Effector memory CD8-positive, alpha-beta T cell (primary cell): ENCODE data around the gene LIMK2.
A peak's percentile ranks its signal among the peaks of the same experiment; 100 is the strongest.
"Not testable (repeated sequence)": the region's sequence is repeated elsewhere in the genome, so short reads cannot be mapped to it uniquely, and the experiment has no call there.

Experiments used
- ATAC-seq: fragments of 150-1000 bp; cut with Tn5 transposase; replicated peaks from 2 replicates; pipeline ENCODE4 v1.10.0; 2021; ENCODE audit warnings: mild to moderate bottlenecking, moderate library complexity
- DNase-seq, 3 experiments: peaks; one replicate each; pipeline ENCODE4 v3.0.0; 2021
- H3K27ac Mint-ChIP-seq, 2 donors: one replicate each; pipeline ENCODE4 v1.8.0; 2022; ENCODE audit warnings: mild to moderate bottlenecking in 2 of 2, mixed read lengths in 2 of 2, moderate library complexity in 2 of 2
- H3K27me3 Mint-ChIP-seq, 2 donors: one replicate each; pipeline ENCODE4 v1.8.0; 2022; ENCODE audit warnings: mixed read lengths in 2 of 2
- H3K36me3 Mint-ChIP-seq: one replicate; pipeline ENCODE4 v1.8.0; 2022; ENCODE audit warnings: mild to moderate bottlenecking, moderate library complexity, mixed read lengths; ENCODE audit not compliant: insufficient read depth
- H3K4me1 Mint-ChIP-seq, 2 donors: one replicate each; pipeline ENCODE4 v1.8.0; 2022; ENCODE audit warnings: low read depth in 2 of 2, mixed read lengths in 2 of 2
- H3K4me3 Mint-ChIP-seq, 2 donors: one replicate each; pipeline ENCODE4 v1.8.0; 2022; ENCODE audit warnings: mild to moderate bottlenecking in 2 of 2, mixed read lengths in 2 of 2, moderate library complexity in 2 of 2
- H3K9me3 Mint-ChIP-seq, 2 donors: one replicate each; pipeline ENCODE4 v1.8.0; 2022; ENCODE audit warnings: mixed read lengths in 2 of 2

LIMK2 gene

DNA sequence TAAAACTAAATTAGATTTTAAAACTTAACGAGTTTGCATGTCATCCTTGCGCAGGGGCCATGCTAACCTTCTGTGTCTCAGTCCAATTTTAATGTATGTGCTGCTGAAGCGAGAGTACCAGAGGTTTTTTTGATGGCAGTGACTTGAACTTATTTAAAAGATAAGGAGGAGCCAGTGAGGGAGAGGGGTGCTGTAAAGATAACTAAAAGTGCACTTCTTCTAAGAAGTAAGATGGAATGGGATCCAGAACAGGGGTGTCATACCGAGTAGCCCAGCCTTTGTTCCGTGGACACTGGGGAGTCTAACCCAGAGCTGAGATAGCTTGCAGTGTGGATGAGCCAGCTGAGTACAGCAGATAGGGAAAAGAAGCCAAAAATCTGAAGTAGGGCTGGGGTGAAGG lies 10.6 kb downstream of the LIMK2 start:
- peak overlapping the region in 1 of 2 donors; percentile 29 for H3K27ac Mint-ChIP-seq
- no peaks in the 10 kb centered on the region for H3K9me3 Mint-ChIP-seq
- DNase-seq = no peak
- no peak for ATAC-seq
- H3K27me3 Mint-ChIP-seq = no peaks in the 10 kb centered on the region
- no peak overlapping the region for H3K4me3 Mint-ChIP-seq
- H3K36me3 Mint-ChIP-seq = peaks cover 11% of the 10 kb centered on the region
- H3K4me1 Mint-ChIP-seq = peaks cover 4 to 16% of the 10 kb centered on the region in 2 donors

DNA sequence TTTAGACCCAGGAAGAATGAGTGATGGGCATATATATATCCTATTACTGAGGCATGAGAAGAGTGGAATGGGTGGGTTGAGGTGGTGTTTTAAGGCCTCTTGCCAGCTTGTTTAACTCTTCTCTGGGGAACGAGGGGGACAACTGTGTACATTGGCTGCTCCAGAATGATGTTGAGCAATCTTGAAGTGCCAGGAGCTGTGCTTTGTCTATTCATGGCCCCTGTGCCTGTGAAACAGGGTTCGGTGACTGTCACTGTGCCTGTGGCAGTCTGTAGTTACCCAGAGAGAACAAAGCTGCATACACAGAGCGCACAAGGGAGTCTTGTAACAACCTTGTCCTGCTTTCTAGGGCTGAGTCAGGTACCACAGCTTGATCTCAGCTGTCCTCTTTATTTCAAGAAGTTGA lies 11.7 kb downstream of the LIMK2 start:
- H3K27ac Mint-ChIP-seq = peak overlapping the region; percentile 15 to 29
- H3K9me3 Mint-ChIP-seq = no peaks in the 10 kb centered on the region
- H3K4me3 Mint-ChIP-seq = no peak overlapping the region
- H3K27me3 Mint-ChIP-seq = no peaks in the 10 kb centered on the region
- no peak for DNase-seq
- H3K36me3 Mint-ChIP-seq = peaks cover 11% of the 10 kb centered on the region
- H3K4me1 Mint-ChIP-seq = peaks cover 4 to 15% of the 10 kb centered on the region in 2 donors
- no peak for ATAC-seq

DNA sequence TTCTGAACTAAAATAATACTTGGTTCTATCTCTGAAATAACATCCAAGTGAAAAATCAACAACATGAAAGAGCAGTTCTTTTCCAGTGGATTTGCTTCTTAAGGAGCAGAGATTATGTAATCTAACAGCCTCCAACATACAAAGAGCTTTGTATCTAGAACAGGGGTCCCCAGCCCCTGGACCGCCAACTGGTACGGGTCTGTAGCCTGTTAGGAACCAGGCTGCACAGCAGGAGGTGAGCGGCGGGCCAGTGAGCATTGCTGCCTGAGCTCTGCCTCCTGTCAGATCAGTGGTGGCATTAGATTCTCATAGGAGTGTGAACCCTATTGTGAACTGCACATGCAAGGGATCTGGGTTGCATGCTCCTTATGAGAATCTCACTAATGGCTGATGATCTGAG lies 12.6 kb downstream of the LIMK2 start:
- not testable (repeated sequence) for ATAC-seq, H3K9me3 Mint-ChIP-seq, H3K27me3 Mint-ChIP-seq, DNase-seq, H3K4me3 Mint-ChIP-seq
- peaks cover 4 to 22% of the 10 kb centered on the region in 2 donors for H3K4me1 Mint-ChIP-seq
- peak overlapping the region in 1 of 2 donors; percentile 49 for H3K27ac Mint-ChIP-seq
- H3K36me3 Mint-ChIP-seq = peaks cover 11% of the 10 kb centered on the region

DNA sequence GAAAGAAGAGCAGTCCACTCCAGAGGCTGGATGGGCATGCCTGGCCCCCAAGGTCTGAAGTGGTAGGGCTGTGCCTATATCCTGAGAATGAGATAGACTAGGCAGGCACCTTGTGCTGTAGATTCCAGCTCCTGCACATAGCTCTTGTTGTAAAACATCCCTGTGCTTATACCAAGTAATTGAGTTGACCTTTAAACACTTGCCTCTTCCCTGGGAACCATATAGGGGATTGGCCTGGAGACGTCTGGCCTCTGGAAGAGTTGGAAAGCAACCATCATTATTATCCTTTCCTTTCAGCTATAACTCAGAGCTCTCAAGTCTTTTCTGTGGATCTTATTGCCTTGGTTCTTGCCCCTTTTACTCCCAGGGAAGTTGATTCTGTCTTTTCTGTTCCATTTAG lies 15.1 kb downstream of the LIMK2 start:
- ATAC-seq (no peak), DNase-seq (no peak)
- H3K36me3 Mint-ChIP-seq = peaks cover 14% of the 10 kb centered on the region
- H3K4me1 Mint-ChIP-seq = peaks cover 8 to 31% of the 10 kb centered on the region in 2 donors
- no peak overlapping the region for H3K4me3 Mint-ChIP-seq
- no peaks in the 10 kb centered on the region for H3K27me3 Mint-ChIP-seq
- H3K27ac Mint-ChIP-seq = peak overlapping the region in 1 of 2 donors; percentile 53
- H3K9me3 Mint-ChIP-seq = no peaks in the 10 kb centered on the region

DNA sequence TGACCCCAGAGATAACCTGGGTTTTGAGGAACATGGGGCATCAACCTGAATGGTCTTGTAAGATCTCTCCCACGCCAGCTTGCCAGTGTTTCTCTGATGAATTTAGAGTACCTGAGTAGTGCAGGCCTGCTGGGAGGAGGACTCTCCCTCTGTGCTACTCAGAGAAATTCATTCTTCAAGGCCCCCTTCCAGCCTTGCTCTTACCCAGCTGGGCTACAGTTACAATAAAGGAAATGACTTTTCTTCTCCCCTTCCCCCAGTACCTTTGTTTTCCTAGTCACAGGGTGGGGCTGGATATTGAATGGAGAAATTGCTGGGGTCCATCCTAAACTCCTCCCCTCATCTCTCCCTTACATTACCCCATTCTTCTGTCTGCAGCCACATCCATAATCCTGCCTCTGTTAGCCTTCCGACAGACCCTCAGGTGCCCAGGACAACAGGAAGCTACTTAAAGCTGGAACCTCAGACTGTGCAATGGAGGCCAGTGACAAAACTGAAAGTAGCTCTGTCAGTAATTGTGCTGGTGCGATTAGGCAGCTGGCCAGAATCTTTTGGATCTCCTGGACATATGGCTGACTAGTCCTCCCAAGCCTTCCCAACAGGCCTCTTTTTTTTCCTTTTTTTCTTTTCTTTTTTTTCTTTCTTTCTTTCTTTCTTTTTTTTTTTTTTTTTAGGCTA lies 17.4 kb downstream of the LIMK2 start:
- H3K27ac Mint-ChIP-seq = peak overlapping the region; percentile 89 to 92
- peaks cover 14 to 24% of the 10 kb centered on the region in 2 donors for H3K4me1 Mint-ChIP-seq
- H3K4me3 Mint-ChIP-seq = peak overlapping the region in 1 of 2 donors; percentile 64
- no peaks in the 10 kb centered on the region for H3K9me3 Mint-ChIP-seq
- ATAC-seq (no peak), DNase-seq (no peak)
- H3K36me3 Mint-ChIP-seq = peaks cover 14% of the 10 kb centered on the region
- no peaks in the 10 kb centered on the region for H3K27me3 Mint-ChIP-seq

DNA sequence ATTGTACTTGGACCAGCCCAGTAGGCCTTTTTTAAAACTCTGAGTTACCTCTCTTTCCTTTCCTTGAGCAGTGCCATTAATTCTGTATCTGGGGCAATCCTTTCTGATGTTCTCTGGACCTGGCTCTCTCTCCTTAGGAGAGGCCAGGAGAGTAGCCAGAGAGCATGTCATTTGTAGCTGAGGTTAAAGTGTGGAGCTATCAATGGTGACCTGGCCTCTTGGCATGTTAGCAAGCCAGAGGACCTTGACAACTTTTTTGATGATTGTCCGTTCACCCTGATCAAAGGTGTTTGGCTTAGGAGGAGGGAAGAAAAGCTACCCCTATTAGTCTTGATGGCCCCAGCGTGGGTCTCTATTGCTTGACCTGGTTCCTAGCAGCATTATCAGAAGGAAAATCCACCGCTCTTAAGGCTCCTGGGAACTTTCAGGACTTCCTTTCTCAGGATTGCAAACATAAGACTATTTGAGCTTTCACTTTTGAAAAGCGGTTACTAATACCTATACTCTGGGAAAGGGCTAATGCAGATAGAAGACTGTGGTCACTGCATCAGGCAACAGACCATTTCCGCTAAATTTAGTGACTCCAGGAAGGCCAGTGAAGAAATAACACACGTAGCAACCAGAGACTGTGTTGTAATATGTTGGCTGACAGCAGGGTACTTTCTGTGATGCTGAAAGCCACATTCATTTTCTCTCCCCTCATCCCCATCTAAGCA lies 18.2 kb downstream of the LIMK2 start:
- peaks cover 20 to 24% of the 10 kb centered on the region in 2 donors for H3K4me1 Mint-ChIP-seq
- no peaks in the 10 kb centered on the region for H3K27me3 Mint-ChIP-seq
- H3K4me3 Mint-ChIP-seq = peak overlapping the region in 1 of 2 donors; percentile 64
- DNase-seq (no peak), ATAC-seq (peak; percentile 47)
- peak overlapping the region; percentile 89 to 92 for H3K27ac Mint-ChIP-seq
- no peaks in the 10 kb centered on the region for H3K9me3 Mint-ChIP-seq
- peaks cover 17% of the 10 kb centered on the region for H3K36me3 Mint-ChIP-seq

DNA sequence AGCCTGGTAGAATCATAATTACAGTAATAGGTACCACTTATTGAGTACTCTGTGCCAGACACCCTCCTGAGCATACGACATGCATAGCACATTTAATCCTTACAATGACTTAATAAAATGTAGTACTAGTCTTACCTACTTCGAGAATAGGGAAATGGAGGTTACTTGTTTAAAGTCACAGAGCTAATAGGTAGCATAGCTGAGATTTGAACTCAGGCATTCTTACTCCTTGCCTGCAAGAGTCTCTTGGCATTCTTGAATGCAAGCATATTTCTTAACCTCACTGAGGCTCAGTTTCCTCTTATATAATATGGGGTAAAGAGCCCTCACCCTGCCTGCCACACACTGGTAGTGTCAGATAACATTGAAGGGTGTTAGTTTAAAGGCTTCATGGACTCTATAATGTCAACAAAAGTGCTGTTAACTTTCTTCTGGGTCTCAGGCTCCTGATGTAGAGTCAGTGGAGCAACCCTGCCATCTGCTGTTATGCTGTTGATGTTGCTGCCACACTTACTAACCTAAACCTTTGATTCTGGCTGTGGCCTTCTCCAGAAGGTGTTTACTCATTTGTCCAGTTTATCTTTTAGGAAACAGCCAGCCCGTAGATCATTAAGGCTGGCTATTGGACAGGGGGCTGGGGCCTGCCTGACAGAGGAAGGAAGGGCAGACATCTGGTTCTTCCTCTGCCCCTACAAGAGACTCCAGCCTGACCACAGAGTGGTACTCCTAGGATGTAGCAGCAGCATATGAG lies 18.9 kb downstream of the LIMK2 start:
- peak; percentile 24 to 40 (median 35) for DNase-seq
- Mint-ChIP-seq H3K4me3 (no peak overlapping the region), H3K36me3 (peaks cover 12% of the 10 kb centered on the region), H3K27ac (peak overlapping the region; percentile 89 to 92), H3K9me3 (no peaks in the 10 kb centered on the region), H3K27me3 (no peaks in the 10 kb centered on the region), H3K4me1 (peaks cover 20 to 24% of the 10 kb centered on the region in 2 donors)
- ATAC-seq = peak; percentile 84

DNA sequence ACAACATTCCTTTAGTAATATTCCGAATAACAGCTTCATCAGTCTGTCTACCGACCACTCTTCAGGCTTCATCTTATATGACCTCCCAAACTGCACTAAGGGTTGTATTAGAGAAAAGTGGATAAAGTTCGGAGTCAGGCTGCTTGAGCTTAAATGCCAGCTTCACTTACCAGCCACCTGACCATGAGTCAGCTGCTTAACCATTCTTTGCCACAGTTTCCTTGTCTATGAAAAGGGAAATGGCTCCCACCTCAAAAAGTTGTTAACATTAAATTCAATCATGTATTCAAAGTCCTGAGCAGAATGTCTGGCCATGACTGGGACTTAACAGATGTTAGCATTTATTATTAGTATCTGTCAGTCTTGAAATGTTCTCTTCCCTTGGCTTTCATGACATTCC lies 20.9 kb downstream of the LIMK2 start:
- Mint-ChIP-seq H3K4me1 (peaks cover 20 to 22% of the 10 kb centered on the region in 2 donors), H3K27me3 (no peaks in the 10 kb centered on the region)

DNA sequence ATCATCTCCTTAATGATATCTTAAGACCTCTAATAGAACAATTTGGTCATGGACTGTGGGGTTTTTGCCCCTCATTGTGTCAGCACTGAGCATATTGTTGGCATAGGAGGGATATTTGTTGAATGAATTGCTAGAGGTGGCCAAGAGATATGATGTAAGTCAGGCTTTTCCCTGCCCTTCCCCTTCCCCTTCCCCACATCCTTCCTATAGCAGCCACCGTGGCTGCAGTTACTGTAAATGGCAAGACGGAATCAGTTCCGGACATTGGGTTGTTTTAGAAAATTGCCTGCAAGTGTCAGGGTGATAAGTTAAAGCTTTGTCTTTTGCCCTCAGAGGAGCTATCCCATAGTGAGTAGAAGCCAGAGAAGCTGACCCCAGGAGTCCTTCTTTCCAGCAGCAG lies 23.0 kb downstream of the LIMK2 start:
- H3K9me3 Mint-ChIP-seq = no peaks in the 10 kb centered on the region
- peaks cover 14 to 24% of the 10 kb centered on the region in 2 donors for H3K4me1 Mint-ChIP-seq
- H3K27me3 Mint-ChIP-seq = no peaks in the 10 kb centered on the region
- peak overlapping the region; percentile 46 to 63 for H3K27ac Mint-ChIP-seq
- H3K4me3 Mint-ChIP-seq = no peak overlapping the region
- peaks cover 7% of the 10 kb centered on the region for H3K36me3 Mint-ChIP-seq
- no peak for DNase-seq
- ATAC-seq = no peak

More for the DNA sequence above, 20.9 kb downstream of the LIMK2 start:
- ATAC-seq (no peak), DNase-seq (no peak)
- Mint-ChIP-seq H3K27ac (peak overlapping the region; percentile 1 to 17), H3K36me3 (peaks cover 7% of the 10 kb centered on the region), H3K9me3 (no peaks in the 10 kb centered on the region), H3K4me3 (no peak overlapping the region)

DNA sequence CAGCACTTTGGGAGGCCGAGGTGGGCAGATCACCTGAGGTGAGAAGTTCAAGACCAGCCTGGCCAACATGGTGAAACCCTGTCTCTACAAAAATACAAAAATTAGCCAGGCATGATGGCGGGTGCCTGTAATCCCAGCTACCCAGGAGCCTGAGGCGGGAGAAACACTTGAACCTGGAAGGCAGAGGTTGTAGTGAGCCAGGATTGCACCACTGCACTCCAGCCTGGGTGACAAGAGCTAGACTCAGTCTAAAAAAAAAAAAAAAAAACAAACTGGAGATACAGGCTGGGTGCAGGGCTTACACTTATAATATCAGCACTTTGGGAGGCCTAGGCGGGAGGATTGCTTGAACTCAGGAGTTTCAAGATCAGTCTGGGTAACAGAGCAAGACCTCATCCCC lies 23.9 kb downstream of the LIMK2 start:
- H3K4me3 Mint-ChIP-seq, DNase-seq, H3K9me3 Mint-ChIP-seq, H3K36me3 Mint-ChIP-seq, ATAC-seq, H3K27me3 Mint-ChIP-seq: not testable (repeated sequence)
- H3K4me1 Mint-ChIP-seq = peaks cover 9 to 19% of the 10 kb centered on the region in 2 donors
- peak overlapping the region in 1 of 2 donors; percentile 63 for H3K27ac Mint-ChIP-seq

DNA sequence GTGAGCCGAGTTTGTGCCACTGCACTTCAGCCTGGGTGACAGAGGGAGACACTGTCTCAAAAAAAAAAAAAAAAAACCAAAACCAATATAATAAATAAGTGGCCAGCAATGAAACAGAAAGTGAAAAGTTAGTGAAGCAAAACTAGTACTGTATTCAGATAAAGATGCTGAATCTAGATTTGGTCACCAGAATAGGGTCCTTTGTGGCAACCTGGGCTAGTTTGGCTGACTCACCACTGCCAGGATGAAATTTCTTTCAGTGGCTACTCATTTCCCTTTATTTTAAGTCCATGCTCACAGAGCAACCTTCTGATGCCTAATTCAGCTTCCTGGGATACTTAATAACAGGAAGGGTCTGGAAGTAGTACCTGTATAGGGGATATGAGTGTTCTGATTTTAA lies 26.0 kb downstream of the LIMK2 start:
- H3K4me3 Mint-ChIP-seq = no peak overlapping the region
- H3K27me3 Mint-ChIP-seq = no peaks in the 10 kb centered on the region
- H3K9me3 Mint-ChIP-seq = no peaks in the 10 kb centered on the region
- peaks cover 6 to 20% of the 10 kb centered on the region in 2 donors for H3K4me1 Mint-ChIP-seq
- H3K36me3 Mint-ChIP-seq = peaks cover 3% of the 10 kb centered on the region
- no peak for DNase-seq
- ATAC-seq = no peak
- no peak overlapping the region for H3K27ac Mint-ChIP-seq

DNA sequence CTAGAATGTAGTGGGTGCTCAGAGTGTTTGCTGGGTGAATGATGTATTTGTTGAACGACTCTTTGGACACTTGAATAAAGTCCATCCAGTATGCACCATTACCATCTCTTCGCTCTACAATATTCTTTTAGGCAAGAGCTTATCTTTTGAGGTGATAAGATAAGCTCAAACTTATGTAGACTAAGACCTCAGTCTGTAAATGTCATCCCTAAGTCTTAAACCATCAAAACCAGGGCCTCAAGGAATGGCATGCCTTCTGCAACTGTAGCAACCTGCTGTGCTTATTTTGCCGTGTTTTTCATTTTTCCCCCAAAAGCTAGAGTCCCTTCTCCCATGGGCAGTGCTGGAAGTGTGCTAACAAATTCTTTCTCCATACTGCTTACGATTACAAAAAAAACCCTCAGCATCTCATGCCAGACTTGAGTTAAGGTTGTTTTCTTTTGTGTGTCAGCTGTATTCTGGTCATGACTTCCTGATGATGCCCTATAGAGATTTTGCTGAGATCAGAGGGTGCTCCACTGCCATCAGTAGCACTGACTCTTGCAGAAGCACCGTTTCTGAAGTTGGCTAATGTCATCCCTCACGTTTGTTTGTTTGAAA lies 27.8 kb downstream of the LIMK2 start:
- no peak overlapping the region for H3K4me3 Mint-ChIP-seq
- H3K9me3 Mint-ChIP-seq = no peaks in the 10 kb centered on the region
- ATAC-seq (no peak), DNase-seq (no peak)
- peaks cover 2% of the 10 kb centered on the region for H3K36me3 Mint-ChIP-seq
- peaks cover 3 to 17% of the 10 kb centered on the region in 2 donors for H3K4me1 Mint-ChIP-seq
- H3K27me3 Mint-ChIP-seq = no peaks in the 10 kb centered on the region
- peak overlapping the region in 1 of 2 donors; percentile 68 for H3K27ac Mint-ChIP-seq

DNA sequence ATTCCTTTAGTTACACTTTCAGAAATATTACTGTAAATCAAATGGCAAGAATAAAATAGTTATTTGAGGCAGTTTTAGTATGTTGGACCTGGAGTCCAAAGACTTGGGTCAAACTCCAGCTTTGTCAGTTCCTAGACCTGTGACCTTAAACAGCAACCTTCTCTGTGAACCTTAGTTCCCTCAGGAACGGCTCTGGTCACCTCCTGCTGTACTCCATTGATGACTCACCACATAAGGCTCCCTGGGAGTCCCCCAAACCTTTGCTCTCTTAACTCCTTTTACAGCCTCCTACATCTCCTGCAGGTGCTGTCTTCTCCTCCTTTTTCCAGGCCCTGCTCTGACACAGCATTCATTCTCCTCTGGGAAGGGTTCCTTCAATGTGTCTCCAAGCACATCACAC lies 29.1 kb downstream of the LIMK2 start:
- Mint-ChIP-seq H3K36me3 (no peaks in the 10 kb centered on the region), H3K9me3 (no peaks in the 10 kb centered on the region), H3K4me1 (peaks cover 3 to 15% of the 10 kb centered on the region in 2 donors), H3K27me3 (no peaks in the 10 kb centered on the region), H3K27ac (peak overlapping the region in 1 of 2 donors; percentile 46), H3K4me3 (no peak overlapping the region)
- ATAC-seq (no peak), DNase-seq (no peak)
